ENCODE data around the gene ODF2. TPM values are rescaled to one million over a fixed set of nuclear protein-coding genes. Genes with fewer than 3 reads are reported as not detected.
A peak's percentile ranks its signal among the peaks of the same experiment; 100 is the strongest.

ODF2 gene
- total and polyA plus RNA-seq, 10 of the 15 experiments (the other 5 are each of a cell fraction or from before 2014, with no cell fraction given), result 8.7 to 65.1 (median 38.5) TPM

- 0 out of 4 replicates have a peak, but pooled peaks of 1 of the 2 experiments have one; percentile 8 for TF ChIP-seq BHLHE40 (IDR thresholded peaks at IDR 0.05; ENCODE audit: borderline replicate concordance in 1 of 2, low read depth in 2 of 2, low read length in 1 of 2)
- TF ChIP-seq CBFB (IDR thresholded peaks at IDR 0.05; ENCODE audit: low read depth), result no peak
- TF ChIP-seq ZBTB4 (CRISPR knock-in tag; IDR thresholded peaks at IDR 0.05), result no peak
- TF ChIP-seq SUPT20H (IDR thresholded peaks at IDR 0.05; ENCODE audit: borderline replicate concordance, control insufficient read depth, low read depth, low read length), result no peak
- TF ChIP-seq NBN (IDR thresholded peaks at IDR 0.05), result 0 out of 2 replicates have a peak, but pooled peaks have one; percentile 24
- no peak for TF ChIP-seq USF1 (IDR thresholded peaks at IDR 0.05; ENCODE audit: borderline replicate concordance, extremely low read length, insufficient read depth, low read depth, low read length)
- TF ChIP-seq EZH2 (IDR thresholded peaks at IDR 0.05; ENCODE audit: borderline replicate concordance, control insufficient read depth, low read depth, low read length), result no peak
- no peak for TF ChIP-seq POLR2AphosphoS2 (IDR thresholded peaks at IDR 0.05; ENCODE audit: low read depth, low read length)
- no peak for TF ChIP-seq CEBPB (IDR thresholded peaks at IDR 0.05; ENCODE audit: borderline replicate concordance in 1 of 2, low read depth in 2 of 2, low read length in 2 of 2)
- TF ChIP-seq FOXM1 (IDR thresholded peaks at IDR 0.05; ENCODE audit: low read depth, low read length), result no peak
- no peak for TF ChIP-seq ZBTB33 (IDR thresholded peaks at IDR 0.05)
- no peak for TF ChIP-seq IRF5 (IDR thresholded peaks at IDR 0.05; ENCODE audit: borderline replicate concordance)
- TF ChIP-seq SRF (IDR thresholded peaks at IDR 0.05; ENCODE audit: low read depth in 2 of 2, low read length in 2 of 2), result no peak
- TF ChIP-seq NR2C2 (IDR thresholded peaks at IDR 0.05; ENCODE audit: borderline replicate concordance, control insufficient read depth, insufficient read length, low read depth), result no peak
- TF ChIP-seq RFX5 (IDR thresholded peaks at IDR 0.05; ENCODE audit: low read depth, low read length), result no peak
- TF ChIP-seq ZNF207 (IDR thresholded peaks at IDR 0.05; ENCODE audit: borderline replicate concordance), result no peak
- no peak for TF ChIP-seq RCOR1 (conservative IDR thresholded peaks at IDR 0.05; ENCODE audit: low read depth, low read length)
- TF ChIP-seq POLR2A (IDR thresholded peaks at IDR 0.05; ENCODE audit: low read depth, low read length), result no peak
- TF ChIP-seq EP300 (IDR thresholded peaks at IDR 0.05; ENCODE audit: borderline replicate concordance in 1 of 2, control insufficient read depth in 1 of 2, low read depth in 2 of 2, low read length in 2 of 2), result 0 out of 4 replicates have a peak, but pooled peaks of 1 of the 2 experiments have one; percentile 30
- TF ChIP-seq RAD21 (IDR thresholded peaks at IDR 0.05; ENCODE audit: insufficient read depth, low read depth, low read length), result no peak
- no peak for TF ChIP-seq MYC (IDR thresholded peaks at IDR 0.05; ENCODE audit: insufficient read depth, insufficient read length, insufficient replicate concordance, low read length, severe bottlenecking)
- TF ChIP-seq BCL11A (IDR thresholded peaks at IDR 0.05; ENCODE audit: low read depth, low read length), result no peak
- TF ChIP-seq RAD51 (IDR thresholded peaks at IDR 0.05), result no peak
Observed at GRCh38 chr9:128550226-128550625, 94.4 kb downstream of the ODF2 start (continued).
